ENCODE results near the gene LIPK. TPM values are rescaled to one million over a fixed set of nuclear protein-coding genes. Genes with fewer than 3 reads are reported as not detected.

The LIPK gene
- total RNA-seq: not detected in 2 replicates

GRCh38 chr10:88705958-88706357 lies at the start of gene LIPK:
Gene LIPK (plus strand): TSS chr10:88706249. CDS start chr10:88724544, 18,295 bp downstream.

GRCh38 chr10:88664142-88664541 lies 41.9 kb upstream of the LIPK start, which contains the start of gene LIPF:
Gene LIPF (plus strand): TSS chr10:88664442. CDS start chr10:88667298, 2,856 bp downstream.

DNA sequence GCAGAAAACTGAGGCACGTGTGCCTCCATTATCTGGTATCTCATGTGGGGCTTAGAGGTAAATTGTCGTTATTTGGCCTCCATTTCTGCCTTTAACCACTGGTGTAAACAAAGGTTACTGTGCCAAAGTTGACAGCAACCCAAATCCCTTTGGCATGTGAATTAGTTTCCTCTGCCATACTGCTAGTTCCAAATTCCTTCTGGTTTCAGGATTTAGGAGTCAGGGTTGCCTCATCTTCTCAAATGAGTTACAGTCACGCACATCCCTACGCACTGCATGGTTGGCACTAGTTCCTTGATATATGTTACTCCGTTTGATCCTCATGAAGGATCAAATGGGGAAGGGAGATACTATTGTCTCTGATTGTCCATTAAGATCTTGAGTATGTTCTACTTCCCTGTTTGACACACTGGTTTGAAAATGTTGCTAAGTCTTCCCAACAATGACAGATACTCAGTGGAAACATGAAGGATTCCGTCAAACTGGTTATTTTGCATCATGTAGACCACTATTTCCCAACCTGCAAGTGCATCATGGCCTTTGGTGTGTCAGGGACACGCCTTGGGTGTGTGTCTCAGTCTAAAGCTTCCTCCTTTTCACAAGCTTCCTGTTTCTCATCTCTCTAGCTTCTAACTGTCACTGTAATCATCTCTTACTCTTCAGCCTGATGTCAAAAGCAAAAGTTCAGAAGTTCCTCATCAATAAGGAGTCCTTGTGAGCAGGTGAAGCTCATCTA lies 53.5 kb downstream of the LIPK start, which contains the start of gene LIPN:
TSS of gene LIPN (plus strand) at position 655 of the 736 bp plus-strand sequence. CDS start 1,386 bp downstream, outside the sequence.

Other genes with a start within 250 kb of the LIPK start
- gene RNLS, start 122.9 kb upstream of the LIPK start, total RNA-seq: 3.2 and 4.6 TPM in 2 replicates
- not detected in 2 replicates for gene LIPJ, start 119.5 kb upstream of the LIPK start, total RNA-seq
- gene LIPF, start 41.8 kb upstream of the LIPK start, total RNA-seq: not detected in 2 replicates
- gene LIPN, start 53.8 kb downstream of the LIPK start, total RNA-seq: not detected in 2 replicates
- not detected in 2 replicates for gene LIPM, start 96.5 kb downstream of the LIPK start, total RNA-seq
- not detected in 2 replicates for gene ANKRD22, start 145.6 kb downstream of the LIPK start, total RNA-seq
- under 0.01 and 0.61 TPM in 2 replicates for gene STAMBPL1, start 174.0 kb downstream of the LIPK start, total RNA-seq
- 7.1 and 14.0 TPM in 2 replicates for gene ACTA2, start 246.5 kb downstream of the LIPK start, total RNA-seq